ENCODE results near the gene EGFR.

EGFR gene

GRCh38 chr7:55043691-55044370 lies 25.0 kb downstream of the EGFR start:
- DNase-seq: no peak

GRCh38 chr7:55044371-55044717 lies 25.5 kb downstream of the EGFR start:
- DNase-seq: no peak

- DNase-seq: no peak
Observed at GRCh38 chr7:55044791-55045190, 26.0 kb downstream of the EGFR start.

GRCh38 chr7:55046582-55047342 lies 27.9 kb downstream of the EGFR start:
- DNase-seq: no peak

- DNase-seq: no peak
Observed at GRCh38 chr7:55048221-55048859, 29.5 kb downstream of the EGFR start.

GRCh38 chr7:55050281-55050680 lies 31.5 kb downstream of the EGFR start:
- DNase-seq: no peak

GRCh38 chr7:55052081-55052480 lies 33.3 kb downstream of the EGFR start:
- no peak for DNase-seq

- no peak for DNase-seq
Observed at GRCh38 chr7:55052741-55053427, 34.1 kb downstream of the EGFR start.

- DNase-seq: no peak
Observed at GRCh38 chr7:55053651-55054571, 35.1 kb downstream of the EGFR start.

GRCh38 chr7:55054758-55055157 lies 35.9 kb downstream of the EGFR start:
- no peak for DNase-seq

- DNase-seq: no peak
Observed at GRCh38 chr7:55055479-55055878, 36.7 kb downstream of the EGFR start.

GRCh38 chr7:55056068-55056467 lies 37.3 kb downstream of the EGFR start:
- DNase-seq: no peak

GRCh38 chr7:55056577-55057480 lies 38.0 kb downstream of the EGFR start:
- no peak for DNase-seq

GRCh38 chr7:55058314-55058713 lies 39.5 kb downstream of the EGFR start:
- no peak for DNase-seq

- DNase-seq: no peak
Observed at GRCh38 chr7:55059021-55059420, 40.2 kb downstream of the EGFR start.

- no peak for DNase-seq
Observed at GRCh38 chr7:55060085-55060484, 41.3 kb downstream of the EGFR start.

- no peak for DNase-seq
Observed at GRCh38 chr7:55060636-55061022, 41.8 kb downstream of the EGFR start.

GRCh38 chr7:55061726-55062499 lies 43.1 kb downstream of the EGFR start:
- no peak for DNase-seq

GRCh38 chr7:55063061-55063460 lies 44.2 kb downstream of the EGFR start:
- DNase-seq: no peak

GRCh38 chr7:55063633-55064032 lies 44.8 kb downstream of the EGFR start:
- DNase-seq: no peak

- no peak for DNase-seq
Observed at GRCh38 chr7:55065079-55065478, 46.3 kb downstream of the EGFR start.

All from NCI-H2081 treated with DMSO at 0.1 percent for 48 hours (cell line).